ENCODE measurements around the gene ADH1C. TPM values are rescaled to one million over a fixed set of nuclear protein-coding genes. Genes with fewer than 3 reads are reported as not detected.
"Not testable (repeated sequence)": the region's sequence is repeated elsewhere in the genome, so short reads cannot be mapped to it uniquely, and the experiment has no call there.

The ADH1C gene
- total RNA-seq, 1 donor from 2014 or later: 21.8 TPM

DNA sequence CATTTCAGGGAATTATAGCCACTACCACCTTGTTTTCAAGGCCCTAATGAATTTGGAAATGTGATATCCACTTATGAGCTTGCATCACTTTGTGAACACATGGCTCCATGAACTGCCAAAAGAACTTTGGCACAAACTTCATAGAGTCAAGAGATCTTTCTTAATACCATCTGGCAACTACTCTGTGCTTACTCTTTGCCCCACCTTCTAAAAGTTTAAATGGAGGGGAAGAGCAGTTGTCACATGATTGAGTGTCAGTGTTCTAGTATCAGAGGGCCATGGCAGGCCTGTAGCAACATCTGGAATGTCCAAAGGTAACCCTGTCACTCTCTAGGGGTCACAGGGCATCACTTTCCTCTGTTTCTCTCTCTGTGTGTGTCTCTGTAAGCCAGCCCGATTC, 28.8 kb downstream of the ADH1C start:
- no peak for TF ChIP-seq CTCF (conservative IDR thresholded peaks at IDR 0.05)
- DNase-seq (ENCODE audit: extremely low spot score, unreplicated experiment): no peak
- Mint-ChIP-seq H3K9me3 (no peaks in the 10 kb centered on the region), H3K27ac (no peak overlapping the region), H3K4me1 (ENCODE audit: unreplicated experiment) (no peaks in the 10 kb centered on the region), H3K4me3 (no peak overlapping the region), H3K36me3 (no peaks in the 10 kb centered on the region), H3K27me3 (no peaks in the 10 kb centered on the region)

- Mint-ChIP-seq H3K27me3 (no peaks in the 10 kb centered on the region), H3K27ac (no peak within 1 kb of the TSS), H3K9me3 (no peaks in the 10 kb centered on the region), H3K4me3 (no peak within 1 kb of the TSS), H3K4me1 (ENCODE audit: unreplicated experiment) (no peaks in the 10 kb centered on the region), H3K36me3 (no peaks in the 10 kb centered on the region)
- no peak for TF ChIP-seq CTCF (conservative IDR thresholded peaks at IDR 0.05)
- no peak for DNase-seq (ENCODE audit: extremely low spot score, unreplicated experiment)
Measured at GRCh38 chr4:99321241-99322191, 31.0 kb downstream of the ADH1C start, which contains the start of gene ADH1B. ADH1B (minus strand) TSS chr4:99321401; CDS start chr4:99321331, 70 bp downstream.

DNA sequence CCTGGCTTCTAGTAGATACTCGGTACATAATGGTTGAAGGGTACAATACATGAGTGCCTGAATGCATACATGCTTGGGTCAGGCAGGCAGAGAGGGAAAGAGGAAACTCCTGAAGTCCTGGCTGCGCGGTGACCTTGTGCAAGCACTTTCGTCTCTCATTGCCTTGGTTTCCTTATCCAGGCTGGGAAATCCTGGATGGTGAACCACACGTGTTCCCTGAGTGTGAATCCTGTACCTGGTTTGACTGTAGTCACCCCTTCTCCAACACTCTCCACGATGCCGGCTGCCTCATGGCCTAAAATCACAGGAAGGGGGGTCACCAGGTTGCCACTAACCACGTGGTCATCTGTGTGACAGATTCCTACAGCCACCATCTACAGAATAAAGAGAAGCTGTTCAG, 34.7 kb downstream of the ADH1C start:
- H3K9me3 Mint-ChIP-seq; DNase-seq (ENCODE audit: extremely low spot score, unreplicated experiment); H3K27me3 Mint-ChIP-seq; H3K4me3 Mint-ChIP-seq; H3K4me1 Mint-ChIP-seq (ENCODE audit: unreplicated experiment); H3K36me3 Mint-ChIP-seq; H3K27ac Mint-ChIP-seq: not testable (repeated sequence)

GRCh38 chr4:99317354-99317753, 35.2 kb downstream of the ADH1C start:
- Mint-ChIP-seq H3K4me1 (ENCODE audit: unreplicated experiment) (no peaks in the 10 kb centered on the region), H3K27ac (no peak overlapping the region), H3K27me3 (no peaks in the 10 kb centered on the region), H3K4me3 (no peak overlapping the region), H3K36me3 (no peaks in the 10 kb centered on the region), H3K9me3 (no peaks in the 10 kb centered on the region)
- DNase-seq (ENCODE audit: extremely low spot score, unreplicated experiment): no peak
- TF ChIP-seq CTCF (conservative IDR thresholded peaks at IDR 0.05): no peak

- DNase-seq (ENCODE audit: extremely low spot score, unreplicated experiment): no peak
- Mint-ChIP-seq H3K9me3 (no peaks in the 10 kb centered on the region), H3K36me3 (no peaks in the 10 kb centered on the region), H3K27ac (no peak overlapping the region), H3K4me1 (ENCODE audit: unreplicated experiment) (no peaks in the 10 kb centered on the region), H3K27me3 (no peaks in the 10 kb centered on the region), H3K4me3 (no peak overlapping the region)
- TF ChIP-seq CTCF (conservative IDR thresholded peaks at IDR 0.05): no peak
Measured at GRCh38 chr4:99315839-99316238, 36.7 kb downstream of the ADH1C start.

DNA sequence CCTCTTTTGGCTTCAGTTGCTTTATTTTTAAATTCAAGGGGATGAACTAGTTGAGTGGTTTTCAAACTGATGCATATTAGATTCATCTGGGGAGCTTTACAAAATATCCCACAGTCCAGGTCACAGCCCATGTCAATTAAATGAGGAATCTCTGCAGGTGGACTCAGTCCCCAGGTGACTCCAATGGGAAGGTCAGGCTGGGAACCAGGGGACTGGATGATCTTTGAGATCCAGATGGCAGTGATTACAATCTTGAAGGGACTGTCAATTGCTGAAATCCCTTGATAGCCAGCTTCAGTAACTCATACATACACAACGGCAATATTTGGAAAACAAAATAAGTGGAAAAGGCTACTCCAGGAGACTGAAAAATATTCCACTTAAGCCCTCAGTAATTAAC, 38.3 kb downstream of the ADH1C start:
- H3K27me3 Mint-ChIP-seq: no peaks in the 10 kb centered on the region
- H3K4me3 Mint-ChIP-seq: no peak overlapping the region
- no peaks in the 10 kb centered on the region for H3K9me3 Mint-ChIP-seq
- no peak for DNase-seq (ENCODE audit: extremely low spot score, unreplicated experiment)
- no peaks in the 10 kb centered on the region for H3K36me3 Mint-ChIP-seq
- H3K4me1 Mint-ChIP-seq (ENCODE audit: unreplicated experiment): no peaks in the 10 kb centered on the region
- H3K27ac Mint-ChIP-seq: no peak overlapping the region
- no peak for TF ChIP-seq CTCF (conservative IDR thresholded peaks at IDR 0.05)

Measured in type B pancreatic cell (in vitro differentiated cells).